NCI-H345 treated with DMSO at 0.1 percent for 48 hours (cell line): Measurements from ENCODE around the gene FLT4.
A peak's percentile ranks its signal among the peaks of the same experiment; 100 is the strongest.

Experiments used
- DNase-seq: peaks from one replicate; lab custom pipeline; 2025; ENCODE audit not compliant: unreplicated experiment; lab: John Stamatoyannopoulos, UW

Gene FLT4

DNA sequence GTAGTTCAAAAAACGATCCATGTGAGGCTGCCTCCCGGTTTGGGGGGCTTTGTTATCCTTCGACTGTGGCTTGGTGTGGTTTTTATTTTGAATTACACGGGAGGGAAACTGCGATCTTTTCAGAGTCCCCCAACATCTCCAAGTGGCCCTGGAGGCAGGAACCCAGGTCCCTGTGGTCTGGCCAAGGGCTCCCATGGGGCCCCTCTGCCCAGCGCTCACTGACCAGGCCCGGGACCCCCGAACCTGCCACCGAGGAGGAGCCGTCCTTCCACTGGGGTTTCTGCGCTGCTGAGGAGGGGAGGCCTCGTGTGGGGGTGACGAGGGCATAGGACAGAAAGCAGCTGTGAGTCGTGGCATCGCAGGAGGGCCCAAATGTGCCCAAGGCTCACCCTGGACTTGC is 40.0 kb downstream of the FLT4 start:
- DNase-seq, result no peak

DNA sequence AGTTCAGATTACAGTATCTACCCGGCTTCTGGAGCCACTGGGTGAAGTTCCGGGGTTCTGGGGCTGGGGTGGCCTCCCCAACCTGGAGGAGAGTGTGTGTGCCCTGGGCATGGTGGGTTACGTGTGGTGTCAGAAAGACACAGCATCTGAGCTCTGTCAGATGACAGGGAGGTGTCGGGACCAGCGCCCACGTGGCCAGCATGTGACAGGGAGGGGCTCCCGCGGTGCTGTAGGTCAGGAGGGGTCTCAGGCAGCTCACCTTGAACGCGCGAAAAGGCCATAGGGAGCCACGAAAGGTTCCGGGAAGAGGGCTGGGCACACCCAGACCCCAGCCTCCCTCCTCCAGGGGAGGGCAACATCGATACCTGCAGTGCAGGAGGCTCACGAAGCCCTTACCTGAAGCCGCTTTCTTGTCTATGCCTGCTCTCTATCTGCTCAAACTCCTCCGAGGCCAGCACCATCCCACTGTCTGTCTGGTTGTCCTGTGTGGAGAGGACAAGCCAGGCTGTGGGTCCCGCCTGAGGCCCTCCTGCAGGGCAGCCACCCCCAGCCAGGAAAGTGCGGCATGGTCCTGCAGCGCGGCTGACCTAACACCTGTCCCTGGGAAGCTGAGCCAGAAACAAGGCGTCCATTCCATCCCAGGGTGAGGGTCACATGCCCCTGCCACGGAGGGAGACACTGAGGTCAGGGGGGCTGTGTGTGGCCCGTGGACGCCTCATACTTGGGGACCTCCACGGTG is 40.7 kb downstream of the FLT4 start:
- DNase-seq, result no peak

DNA sequence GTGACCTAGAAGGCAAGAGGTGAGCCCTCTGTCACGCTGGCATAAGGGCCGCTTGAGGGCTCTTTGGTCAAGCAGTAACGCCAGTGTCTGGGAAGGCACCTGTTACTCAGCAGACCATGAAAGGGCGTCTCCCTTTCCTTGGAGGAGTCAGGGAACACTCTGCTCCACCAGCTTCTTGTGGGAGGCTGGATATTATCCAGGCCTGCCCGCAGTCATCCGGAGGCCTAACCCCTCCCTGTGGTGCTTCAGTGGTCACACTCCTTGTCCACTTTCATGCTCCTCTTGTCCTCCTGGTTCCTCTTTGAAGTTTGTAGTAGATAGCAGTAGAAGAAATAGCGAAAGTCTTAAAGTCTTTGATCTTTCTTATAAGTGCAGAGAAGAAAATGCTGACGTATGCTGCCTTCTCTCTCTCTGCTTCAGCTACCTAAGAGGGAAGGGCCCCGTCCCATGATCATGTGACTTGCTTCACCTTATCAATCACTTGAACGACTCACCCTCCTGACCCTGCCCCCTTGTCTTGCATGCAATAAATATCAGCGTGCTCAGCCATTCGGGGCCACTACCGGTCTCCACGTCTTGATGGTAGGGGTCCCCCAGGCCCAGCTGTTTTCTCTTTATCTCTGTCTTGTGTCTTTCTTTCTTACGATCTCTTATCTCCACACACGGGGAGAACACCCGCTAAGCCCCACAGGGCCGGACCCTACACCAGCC is 41.4 kb downstream of the FLT4 start:
- DNase-seq, result no peak

DNA sequence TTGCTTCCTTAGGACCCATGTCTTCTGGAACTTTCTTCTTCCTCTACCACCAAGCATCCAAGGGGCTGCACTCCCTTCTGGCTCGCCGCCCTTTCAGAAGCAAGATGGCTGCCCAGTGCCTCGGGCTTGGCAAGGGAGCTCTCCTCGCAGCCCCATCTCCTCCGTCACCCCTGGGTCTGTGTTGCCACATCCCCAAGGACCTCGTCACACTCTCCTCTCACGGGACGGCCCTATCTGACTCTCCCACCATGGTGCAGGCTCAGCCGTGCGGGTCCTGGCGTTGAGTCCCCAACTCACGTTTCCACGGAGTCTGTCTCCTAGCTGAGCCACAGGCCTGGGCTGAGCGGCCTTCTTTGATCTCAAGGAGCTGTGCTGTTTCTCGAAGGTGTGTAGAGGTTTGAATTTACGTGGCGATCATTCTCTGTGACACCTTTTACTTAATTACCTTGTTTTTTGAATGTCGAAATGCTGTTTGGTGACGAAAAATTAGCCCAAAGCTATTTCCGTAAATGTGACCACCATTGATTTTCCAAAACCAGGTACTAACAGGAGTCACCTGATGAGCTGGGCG is 43.1 kb downstream of the FLT4 start:
- DNase-seq, result no peak

DNA sequence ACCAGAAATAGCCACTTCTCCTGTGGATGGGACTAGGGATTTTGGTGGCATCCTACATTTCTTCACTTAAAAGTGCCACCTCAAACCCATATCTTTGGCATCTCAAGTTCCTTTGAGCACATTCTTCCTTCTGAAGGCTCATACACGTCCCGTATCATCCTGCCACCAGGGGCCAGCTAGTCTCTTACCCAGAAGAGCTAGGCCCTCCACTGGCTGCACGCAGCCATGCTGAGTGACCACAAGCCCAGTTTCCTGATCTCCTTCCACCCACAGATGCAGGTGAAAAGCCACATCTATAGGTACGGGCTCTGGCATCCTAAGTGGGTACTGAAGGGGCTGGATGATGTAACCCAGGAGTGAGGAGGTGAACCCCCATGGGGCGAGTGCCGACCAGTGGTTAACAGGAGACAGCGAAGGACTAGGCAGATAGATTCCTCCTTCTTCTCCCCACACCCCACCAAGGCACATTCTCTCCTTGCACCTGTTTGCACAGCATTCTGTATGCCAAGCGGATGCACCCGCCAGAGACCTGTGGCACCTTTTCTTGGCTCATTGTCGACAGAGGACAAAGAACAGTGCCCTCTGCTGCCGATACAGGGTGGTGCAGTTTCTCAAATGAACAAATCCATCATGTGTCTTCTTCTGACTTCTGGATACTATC is 43.7 kb downstream of the FLT4 start:
- peak; percentile 42 for DNase-seq

DNA sequence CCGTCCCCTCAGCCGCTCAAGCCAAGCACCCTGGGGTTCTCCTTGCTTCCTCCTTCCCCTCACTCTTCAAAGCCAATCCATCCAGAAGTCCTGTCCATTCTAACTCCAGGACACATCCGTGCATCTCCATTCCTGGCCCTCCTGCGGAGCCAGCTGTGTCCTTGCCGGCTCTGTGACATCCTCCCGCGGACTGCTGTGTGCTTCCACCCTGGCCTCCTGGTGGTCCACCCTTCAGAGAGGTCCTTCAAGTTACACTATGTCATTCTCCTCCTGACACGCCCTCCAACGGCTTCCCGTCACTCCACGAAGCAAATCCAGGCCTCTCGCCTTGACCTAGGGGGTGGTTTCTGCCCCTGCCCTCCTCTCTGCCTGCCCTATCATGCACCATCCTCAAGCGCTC is 45.1 kb downstream of the FLT4 start:
- no peak for DNase-seq

DNA sequence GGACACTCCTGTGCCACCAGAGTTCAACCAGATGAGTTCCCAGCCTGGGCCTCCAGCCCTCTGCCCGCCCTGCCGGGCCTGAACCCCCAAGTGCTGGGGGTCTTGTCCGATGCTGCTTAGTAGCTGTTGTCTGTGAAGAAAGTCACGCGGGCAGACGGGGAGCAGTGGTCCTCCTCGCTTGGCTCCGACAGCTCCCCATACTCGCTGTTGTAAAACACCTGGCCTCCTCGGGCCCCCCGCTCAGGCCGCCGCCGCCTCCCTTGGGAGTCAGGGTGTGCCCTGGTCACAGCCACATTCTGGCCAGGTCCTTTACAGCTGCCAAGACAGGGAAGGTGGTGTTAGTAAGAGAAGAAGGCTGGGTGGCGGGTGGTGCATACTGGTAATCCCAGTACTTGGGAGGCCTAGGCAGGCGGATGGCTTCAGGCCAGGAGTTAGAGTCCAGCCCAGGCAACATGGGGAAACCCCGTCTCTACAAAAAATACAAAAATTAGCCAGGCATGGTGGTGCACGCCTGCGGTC is 46.3 kb downstream of the FLT4 start:
- DNase-seq, result no peak

DNA sequence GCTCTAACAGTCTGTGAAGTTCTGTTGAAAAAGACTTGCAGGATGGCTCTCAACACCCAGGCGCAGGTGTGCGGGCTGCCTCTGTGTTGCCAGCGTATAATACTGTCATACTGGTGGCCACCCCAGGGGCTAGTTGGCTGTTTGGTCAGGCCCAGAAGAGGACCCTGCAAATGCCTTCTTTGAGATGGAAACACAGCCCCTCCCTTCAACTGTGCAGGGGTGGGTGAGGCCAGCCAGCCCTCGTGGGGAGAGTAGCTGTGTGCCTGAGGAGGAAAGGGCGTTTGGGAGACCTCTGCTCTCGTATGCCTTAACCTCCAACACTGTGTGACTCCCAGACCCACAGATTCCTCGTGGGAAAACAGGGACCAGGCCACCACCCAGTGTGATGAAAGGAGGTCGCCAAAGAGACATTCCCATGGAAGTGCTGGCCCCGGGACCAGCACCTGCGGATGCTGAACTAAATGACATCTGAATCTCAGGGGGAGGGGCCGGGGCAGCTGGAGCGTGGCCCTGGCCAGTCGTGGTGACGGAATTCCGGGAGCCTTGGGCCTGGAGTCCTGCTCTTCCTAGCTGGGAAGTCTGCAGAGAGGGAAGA is 46.8 kb downstream of the FLT4 start:
- DNase-seq, result no peak

DNA sequence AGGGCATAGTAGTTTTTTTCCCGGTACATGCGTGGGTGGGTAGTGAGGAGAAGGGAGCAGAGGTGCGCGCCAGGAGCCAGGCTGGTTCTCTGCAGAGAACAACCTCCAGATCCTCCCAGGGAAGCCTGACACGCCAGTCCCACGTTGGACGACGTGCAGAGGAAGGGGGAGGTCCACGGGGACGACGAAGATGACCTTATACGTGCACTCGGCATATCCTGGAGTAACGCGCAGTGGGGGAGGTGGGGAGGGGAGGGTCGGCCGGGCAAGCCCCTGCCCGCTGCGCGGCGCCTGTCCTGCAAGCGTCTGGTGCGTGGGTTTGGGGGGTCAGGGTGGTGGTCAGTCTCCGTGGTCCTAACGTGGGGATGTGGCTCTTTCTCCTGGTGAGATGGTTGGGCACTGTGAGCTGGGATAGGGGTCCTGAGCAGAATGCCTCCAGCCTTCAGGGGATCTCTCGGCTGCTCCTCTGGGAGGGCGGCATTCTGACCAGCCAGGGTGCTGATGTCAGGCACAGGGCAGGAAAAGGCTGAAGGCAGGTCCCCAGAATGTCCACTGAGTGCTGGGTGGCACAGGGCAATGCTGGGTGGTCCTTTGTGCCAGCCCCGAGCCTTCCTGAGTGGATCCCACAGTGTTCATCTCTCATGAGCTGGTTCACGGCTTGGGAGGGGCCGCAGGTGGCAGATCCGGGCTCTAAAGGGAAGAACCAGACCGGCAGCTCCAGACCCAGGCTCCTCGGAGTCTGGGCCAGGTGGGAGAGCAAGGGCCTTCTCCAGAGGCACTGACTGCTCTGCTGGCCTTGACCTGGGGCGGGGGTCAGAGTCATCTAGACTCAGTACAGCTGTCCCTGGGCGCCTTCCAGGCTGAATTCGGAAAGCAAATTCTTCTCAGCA is 47.6 kb downstream of the FLT4 start:
- DNase-seq, result no peak

DNA sequence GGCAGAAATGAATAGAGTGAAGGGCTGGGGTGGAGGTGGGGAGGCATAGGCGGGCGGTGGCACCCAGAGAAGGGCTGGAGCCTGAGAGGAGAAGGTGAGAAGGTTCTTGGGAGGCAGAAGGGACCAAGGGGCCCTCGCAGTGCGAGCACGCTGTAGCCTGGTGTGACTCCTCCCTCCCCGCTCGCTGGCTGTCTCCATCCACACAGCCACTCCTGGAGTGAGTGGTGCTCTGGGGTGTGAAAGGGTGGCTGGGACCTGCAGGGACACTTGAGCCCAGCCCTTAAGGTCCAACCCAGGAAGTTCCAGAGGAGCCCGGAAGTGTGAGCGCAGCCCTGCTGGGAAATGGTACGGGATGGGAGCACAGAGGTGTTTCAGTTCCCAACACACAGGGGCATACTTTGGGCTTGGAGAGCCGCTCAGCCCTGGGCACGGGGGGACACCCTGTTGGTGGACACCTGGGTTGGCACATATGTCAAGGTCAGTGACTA is 48.8 kb downstream of the FLT4 start:
- DNase-seq, result no peak

DNA sequence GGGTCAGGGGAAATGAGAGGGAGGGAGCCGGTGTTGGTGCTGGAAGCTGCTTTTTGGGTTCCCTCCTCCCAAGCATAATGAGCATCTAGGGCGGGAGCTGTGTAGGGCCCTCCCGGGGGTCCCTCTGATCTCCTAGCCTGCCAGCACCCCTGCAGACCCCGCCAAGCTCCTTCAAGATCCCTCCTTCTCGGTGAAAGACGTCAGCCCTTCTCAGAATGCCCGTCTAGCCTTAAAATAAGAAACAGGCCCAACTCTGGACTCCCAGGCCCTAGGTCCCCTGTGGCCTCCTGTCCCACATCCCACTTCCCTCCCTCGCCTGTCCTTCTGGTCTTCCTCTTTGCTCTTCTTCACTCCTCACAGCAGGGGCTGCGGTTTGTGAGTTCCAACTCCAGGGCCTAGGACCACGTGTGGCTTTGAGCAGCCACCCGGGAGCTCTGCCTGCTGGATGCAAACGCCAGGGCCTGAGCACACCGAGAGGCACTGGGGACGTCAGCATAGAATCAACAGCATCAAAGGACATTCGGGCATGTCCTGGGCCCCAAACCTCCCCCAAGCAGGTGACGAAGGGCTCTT is 49.3 kb downstream of the FLT4 start:
- no peak for DNase-seq

DNA sequence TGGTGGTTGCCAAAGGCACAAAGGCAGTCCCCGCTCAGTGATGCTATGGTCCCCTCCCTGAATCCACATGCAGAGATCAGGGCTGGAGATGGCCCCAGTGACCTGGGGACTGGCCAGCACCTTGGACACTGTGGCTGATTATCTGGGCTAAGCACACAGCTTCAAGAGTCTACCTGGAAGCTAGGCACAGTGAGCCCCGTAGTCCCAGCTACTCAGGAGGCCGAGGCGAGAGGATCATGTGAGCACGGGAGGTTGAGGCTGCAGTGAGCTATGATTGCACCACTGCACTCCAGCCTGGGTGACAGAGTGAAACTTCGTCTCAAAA is 49.8 kb downstream of the FLT4 start:
- no peak for DNase-seq

DNA sequence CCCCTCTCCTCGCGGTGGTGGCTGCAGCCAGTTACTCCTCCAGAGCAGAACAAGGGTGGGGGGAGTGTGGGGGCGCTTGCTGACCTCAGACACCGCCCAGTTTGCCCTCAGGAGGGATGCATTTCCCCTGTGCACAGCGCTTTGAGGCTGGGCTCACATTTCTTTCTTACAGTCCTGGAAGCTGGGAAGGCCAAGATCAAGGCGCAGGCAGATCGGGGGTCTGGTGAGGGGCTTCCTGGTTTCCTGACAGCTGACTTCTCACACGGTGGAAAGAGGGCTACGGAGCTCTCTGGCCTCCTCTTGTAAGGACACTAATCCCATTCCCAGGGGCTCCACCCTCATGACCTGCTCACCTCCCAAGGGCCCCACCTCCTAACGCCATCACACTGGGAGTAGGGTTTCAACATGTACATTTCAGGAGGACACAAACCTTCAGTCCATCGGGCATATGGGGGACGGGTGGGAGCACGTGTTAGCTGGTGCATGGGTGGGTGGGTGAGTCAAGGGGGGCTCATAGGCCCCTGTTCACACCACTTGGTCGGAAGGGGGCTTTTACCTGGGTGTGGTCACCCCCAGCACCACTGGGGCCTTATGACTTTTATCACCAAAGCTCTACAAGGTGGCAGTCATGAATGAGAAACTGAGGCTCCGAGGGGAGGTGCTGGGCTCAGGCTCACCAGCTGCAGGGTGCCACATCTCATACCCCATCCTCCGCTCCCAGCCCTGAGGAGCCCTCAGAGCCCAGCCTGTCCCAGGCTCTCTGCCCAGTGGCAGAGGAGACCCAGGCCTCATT is 50.4 kb downstream of the FLT4 start:
- no peak for DNase-seq

DNA sequence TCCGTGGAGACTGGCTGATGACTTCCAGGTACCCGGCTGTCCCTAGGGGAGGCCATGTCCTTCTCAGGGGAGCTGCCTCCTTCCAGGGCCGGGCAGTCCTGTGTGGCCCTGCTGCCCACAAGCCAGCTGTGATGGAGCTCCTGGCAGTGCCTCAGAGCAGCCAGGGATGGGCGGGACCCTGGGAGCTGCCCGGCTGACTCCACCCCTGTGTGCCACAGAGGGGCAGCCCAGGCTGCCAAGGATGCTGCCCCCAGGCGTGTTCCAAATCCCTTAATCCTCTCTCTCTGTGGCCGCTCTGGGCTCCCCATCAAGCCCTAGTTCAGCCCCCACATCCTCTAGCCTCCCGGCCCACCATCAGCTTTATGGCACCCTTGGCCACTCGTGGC is 51.1 kb downstream of the FLT4 start:
- DNase-seq, result no peak

DNA sequence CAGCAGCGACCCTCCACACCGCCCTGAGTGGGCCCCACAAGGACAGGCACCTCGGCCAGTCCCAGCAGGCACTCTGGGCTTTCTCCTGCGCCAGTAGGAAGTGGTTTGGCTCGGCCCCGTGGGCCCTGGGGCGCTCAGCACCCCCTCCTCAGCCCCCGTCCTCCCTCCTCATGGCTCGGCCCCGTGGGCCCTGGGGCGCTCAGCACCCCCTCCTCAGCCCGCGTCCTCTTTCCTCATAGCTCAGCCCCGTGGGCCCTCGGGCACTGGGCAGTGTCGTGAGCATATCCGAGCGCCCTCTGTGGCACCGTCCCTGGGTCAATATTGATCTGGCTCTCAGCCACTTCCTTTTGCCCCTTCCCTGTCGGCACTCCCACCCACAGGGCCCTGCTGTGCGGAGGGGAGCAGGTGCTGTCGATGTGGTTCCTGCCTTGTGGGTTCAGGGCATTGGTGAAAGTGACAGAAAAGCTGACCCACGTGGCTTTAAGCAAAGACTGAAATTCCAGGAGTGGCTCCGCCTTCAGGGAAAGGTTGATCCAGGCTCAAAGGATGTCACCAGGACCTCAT is 52.6 kb downstream of the FLT4 start:
- DNase-seq, result no peak

DNA sequence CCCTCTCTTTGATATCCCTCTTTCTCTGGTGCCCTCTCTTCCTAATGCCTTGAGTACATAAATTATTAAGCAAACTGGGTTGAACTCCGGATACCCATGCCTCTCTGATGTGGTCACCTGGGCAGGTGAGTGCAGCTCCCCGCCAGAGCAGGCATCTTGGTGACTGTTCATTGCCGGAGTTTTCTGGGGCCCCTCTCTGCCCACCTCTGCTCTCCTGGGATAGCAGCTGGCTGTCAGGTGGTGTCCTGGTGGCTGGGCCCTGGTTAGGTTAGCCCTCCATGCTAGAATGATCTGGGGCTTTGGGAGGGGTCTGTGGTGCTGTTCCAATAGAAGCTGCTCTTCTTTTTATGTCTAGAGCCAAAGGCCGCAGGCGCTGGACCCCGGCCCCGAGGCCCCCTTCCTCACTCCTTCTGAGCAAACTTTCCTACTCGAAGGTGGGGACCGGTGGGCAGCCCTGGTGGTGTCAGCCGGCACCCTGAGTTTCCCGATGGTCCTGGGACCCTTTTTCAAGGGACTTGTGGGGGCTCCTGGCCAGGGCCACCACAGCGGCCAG is 53.2 kb downstream of the FLT4 start:
- DNase-seq, result no peak

DNA sequence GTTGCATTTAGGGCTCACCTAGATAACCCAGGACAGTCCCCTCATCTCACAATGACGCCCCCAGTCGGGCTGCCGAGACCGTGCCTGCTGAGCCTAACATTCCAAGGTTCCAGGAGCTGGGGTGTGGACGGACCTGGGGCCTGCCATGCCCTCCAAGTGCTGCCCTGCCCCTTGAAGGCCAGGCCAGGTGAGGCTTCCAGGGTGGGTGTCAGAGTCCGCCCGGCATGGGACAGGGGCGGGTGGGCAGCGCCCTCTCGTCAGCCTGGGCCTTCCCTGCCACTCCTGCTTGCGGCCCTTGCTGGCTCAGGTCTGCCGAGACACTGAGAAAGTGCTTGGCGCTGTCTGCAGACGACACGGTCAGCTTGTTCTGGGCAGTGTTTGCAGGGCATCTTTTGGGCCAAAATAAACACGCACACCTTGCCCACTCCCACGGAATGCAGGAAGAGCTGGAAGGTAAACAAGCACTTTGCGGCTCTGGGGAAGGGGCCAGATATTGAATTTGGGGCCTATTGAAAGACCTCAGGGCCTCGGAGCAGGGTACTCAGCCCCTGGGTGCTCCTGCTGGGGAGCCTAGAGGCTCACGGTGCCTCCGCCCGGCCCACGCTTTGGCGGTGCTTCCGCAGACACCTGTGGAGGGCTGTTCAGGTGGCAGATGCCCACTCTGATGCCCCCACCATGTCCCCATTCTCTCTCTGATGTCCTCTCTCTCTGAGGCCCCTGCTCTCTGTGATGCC is 53.9 kb downstream of the FLT4 start:
- no peak for DNase-seq

DNA sequence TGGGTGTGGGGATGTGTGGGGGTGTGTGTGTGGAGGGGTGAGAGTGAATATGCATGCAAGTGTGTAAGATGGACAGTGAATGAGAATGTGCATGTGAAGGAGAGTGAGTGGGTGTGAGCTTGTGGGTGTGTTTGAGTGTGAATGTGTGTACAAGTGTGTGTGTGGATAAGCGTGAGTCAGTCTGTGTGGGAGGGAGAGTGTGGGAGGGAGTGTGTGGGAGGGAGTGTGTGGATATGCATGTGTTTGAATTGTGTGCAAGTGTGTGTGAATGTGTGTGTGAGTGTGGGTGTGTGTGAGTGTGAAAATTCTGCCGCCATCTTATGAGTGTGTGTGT is 54.4 kb downstream of the FLT4 start:
- no peak for DNase-seq
